ENCODE results near the gene BRCA2.

BRCA2 gene, protein sequence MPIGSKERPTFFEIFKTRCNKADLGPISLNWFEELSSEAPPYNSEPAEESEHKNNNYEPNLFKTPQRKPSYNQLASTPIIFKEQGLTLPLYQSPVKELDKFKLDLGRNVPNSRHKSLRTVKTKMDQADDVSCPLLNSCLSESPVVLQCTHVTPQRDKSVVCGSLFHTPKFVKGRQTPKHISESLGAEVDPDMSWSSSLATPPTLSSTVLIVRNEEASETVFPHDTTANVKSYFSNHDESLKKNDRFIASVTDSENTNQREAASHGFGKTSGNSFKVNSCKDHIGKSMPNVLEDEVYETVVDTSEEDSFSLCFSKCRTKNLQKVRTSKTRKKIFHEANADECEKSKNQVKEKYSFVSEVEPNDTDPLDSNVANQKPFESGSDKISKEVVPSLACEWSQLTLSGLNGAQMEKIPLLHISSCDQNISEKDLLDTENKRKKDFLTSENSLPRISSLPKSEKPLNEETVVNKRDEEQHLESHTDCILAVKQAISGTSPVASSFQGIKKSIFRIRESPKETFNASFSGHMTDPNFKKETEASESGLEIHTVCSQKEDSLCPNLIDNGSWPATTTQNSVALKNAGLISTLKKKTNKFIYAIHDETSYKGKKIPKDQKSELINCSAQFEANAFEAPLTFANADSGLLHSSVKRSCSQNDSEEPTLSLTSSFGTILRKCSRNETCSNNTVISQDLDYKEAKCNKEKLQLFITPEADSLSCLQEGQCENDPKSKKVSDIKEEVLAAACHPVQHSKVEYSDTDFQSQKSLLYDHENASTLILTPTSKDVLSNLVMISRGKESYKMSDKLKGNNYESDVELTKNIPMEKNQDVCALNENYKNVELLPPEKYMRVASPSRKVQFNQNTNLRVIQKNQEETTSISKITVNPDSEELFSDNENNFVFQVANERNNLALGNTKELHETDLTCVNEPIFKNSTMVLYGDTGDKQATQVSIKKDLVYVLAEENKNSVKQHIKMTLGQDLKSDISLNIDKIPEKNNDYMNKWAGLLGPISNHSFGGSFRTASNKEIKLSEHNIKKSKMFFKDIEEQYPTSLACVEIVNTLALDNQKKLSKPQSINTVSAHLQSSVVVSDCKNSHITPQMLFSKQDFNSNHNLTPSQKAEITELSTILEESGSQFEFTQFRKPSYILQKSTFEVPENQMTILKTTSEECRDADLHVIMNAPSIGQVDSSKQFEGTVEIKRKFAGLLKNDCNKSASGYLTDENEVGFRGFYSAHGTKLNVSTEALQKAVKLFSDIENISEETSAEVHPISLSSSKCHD (N-terminal part only)

DNA sequence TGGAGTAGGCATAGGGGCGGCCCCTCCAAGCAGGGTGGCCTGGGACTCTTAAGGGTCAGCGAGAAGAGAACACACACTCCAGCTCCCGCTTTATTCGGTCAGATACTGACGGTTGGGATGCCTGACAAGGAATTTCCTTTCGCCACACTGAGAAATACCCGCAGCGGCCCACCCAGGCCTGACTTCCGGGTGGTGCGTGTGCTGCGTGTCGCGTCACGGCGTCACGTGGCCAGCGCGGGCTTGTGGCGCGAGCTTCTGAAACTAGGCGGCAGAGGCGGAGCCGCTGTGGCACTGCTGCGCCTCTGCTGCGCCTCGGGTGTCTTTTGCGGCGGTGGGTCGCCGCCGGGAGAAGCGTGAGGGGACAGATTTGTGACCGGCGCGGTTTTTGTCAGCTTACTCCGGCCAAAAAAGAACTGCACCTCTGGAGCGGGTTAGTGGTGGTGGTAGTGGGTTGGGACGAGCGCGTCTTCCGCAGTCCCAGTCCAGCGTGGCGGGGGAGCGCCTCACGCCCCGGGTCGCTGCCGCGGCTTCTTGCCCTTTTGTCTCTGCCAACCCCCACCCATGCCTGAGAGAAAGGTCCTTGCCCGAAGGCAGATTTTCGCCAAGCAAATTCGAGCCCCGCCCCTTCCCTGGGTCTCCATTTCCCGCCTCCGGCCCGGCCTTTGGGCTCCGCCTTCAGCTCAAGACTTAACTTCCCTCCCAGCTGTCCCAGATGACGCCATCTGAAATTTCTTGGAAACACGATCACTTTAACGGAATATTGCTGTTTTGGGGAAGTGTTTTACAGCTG, at the start of gene BRCA2, which contains the start of gene ZAR1L:
Gene BRCA2 (plus strand): TSS at position 271 of the 790 bp plus-strand sequence. CDS start 953 bp downstream, outside the sequence.
Gene ZAR1L (minus strand): TSS at position 126 of the 790 bp plus-strand sequence. CDS start 3,438 bp downstream, outside the sequence.
- DNase-seq (ENCODE audit: low spot score in 2 of 2) (peak; percentile 78), ATAC-seq (replicated peaks; ENCODE audit: extremely low read depth, poor library complexity, severe bottlenecking) (peak; percentile 96)
- Mint-ChIP-seq H3K4me3 (peak within 1 kb of the TSS; percentile 91), H3K4me1 (peaks cover 10% of the 10 kb centered on the region), H3K27me3 (no peaks in the 10 kb centered on the region), H3K9me3 (no peaks in the 10 kb centered on the region), H3K36me3 (ENCODE audit: insufficient read depth) (peaks cover 18% of the 10 kb centered on the region), H3K27ac (ENCODE audit: low read depth) (peak within 1 kb of the TSS; percentile 98)

DNA sequence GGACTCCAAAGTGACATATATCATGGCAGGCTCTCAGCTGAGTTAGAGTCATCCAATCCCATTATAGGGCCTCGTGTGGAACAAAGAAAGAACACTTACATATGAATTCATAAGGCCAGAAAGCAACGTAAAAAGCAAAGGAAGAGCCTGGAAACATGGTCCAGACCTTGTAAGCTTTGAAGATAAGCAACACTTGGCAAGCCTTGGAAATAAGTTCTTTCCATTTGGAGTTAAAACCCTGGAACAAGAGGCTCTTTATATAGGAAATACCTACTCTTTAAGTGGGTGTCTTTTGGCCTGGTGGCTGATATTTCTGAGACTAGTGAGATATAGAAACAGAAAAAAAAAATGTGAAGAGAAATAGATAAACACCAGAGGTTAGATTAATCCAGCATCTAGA, 49.6 kb upstream of the BRCA2 start:
- H3K27me3 Mint-ChIP-seq: no peaks in the 10 kb centered on the region
- H3K4me3 Mint-ChIP-seq: no peak overlapping the region
- no peak overlapping the region for H3K27ac Mint-ChIP-seq (ENCODE audit: low read depth)
- no peak for DNase-seq (ENCODE audit: low spot score in 2 of 2)
- no peaks in the 10 kb centered on the region for H3K9me3 Mint-ChIP-seq
- ATAC-seq (replicated peaks; ENCODE audit: extremely low read depth, poor library complexity, severe bottlenecking): no peak
- no peaks in the 10 kb centered on the region for H3K36me3 Mint-ChIP-seq (ENCODE audit: insufficient read depth)
- H3K4me1 Mint-ChIP-seq: no peaks in the 10 kb centered on the region

DNA sequence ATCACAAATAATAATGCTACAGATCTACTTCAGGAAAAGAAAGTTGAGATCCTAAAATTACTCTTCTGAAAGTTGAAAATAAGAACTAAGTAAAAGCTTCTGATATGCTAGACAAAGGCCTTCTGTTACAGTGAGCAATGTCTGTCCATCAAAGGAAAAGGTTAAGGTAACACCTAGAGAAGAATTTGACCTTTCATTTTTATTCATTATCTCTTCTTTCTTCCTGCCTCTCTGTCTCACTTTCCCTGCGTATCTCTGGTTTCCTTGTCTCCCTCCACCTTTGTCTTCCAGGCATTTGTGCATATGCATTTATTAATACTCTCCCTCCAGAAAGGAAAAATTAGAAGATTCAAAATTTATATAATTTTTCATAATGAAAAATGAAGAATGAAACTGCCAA, 49.2 kb upstream of the BRCA2 start:
- no peaks in the 10 kb centered on the region for H3K27me3 Mint-ChIP-seq
- H3K36me3 Mint-ChIP-seq (ENCODE audit: insufficient read depth): no peaks in the 10 kb centered on the region
- DNase-seq (ENCODE audit: low spot score in 2 of 2) (no peak), ATAC-seq (replicated peaks; ENCODE audit: extremely low read depth, poor library complexity, severe bottlenecking) (no peak)
- no peak overlapping the region for H3K4me3 Mint-ChIP-seq
- no peak overlapping the region for H3K27ac Mint-ChIP-seq (ENCODE audit: low read depth)
- no peaks in the 10 kb centered on the region for H3K4me1 Mint-ChIP-seq
- H3K9me3 Mint-ChIP-seq: no peaks in the 10 kb centered on the region

DNA sequence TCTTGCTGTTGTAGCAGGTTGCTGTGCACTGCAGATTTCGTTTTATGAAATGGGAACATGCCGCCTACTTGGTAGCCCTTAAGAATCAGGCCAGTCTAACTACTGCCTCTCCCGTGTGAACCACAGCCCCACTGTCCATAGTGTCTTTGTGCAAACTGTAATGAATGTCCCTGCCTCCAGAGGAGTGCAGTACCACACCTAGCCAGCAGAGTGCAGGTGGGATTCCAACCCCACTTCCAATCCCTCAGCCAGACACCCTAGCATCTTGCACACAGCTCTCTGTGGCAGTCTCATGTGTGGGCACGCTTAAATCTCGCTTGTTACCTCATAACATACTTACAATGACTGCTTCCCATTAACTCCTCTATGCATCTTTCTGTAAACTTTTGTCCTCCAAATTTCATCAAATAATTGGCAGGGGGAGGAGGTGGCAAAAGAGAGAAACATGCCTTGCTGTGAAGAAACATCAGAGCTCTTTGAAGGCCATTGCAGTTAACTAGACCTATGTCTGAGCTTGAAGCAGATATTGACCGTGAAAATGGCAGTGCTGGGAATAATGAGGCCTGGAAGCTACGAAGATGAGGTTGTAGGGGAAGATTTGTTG, 47.4 kb upstream of the BRCA2 start:
- DNase-seq (ENCODE audit: low spot score in 2 of 2): peak in 1 of 2 donors; percentile 15
- Mint-ChIP-seq H3K4me1 (no peaks in the 10 kb centered on the region), H3K9me3 (no peaks in the 10 kb centered on the region), H3K27me3 (no peaks in the 10 kb centered on the region), H3K36me3 (ENCODE audit: insufficient read depth) (no peaks in the 10 kb centered on the region), H3K27ac (ENCODE audit: low read depth) (no peak overlapping the region), H3K4me3 (no peak overlapping the region)
- ATAC-seq (replicated peaks; ENCODE audit: extremely low read depth, poor library complexity, severe bottlenecking): no peak

DNA sequence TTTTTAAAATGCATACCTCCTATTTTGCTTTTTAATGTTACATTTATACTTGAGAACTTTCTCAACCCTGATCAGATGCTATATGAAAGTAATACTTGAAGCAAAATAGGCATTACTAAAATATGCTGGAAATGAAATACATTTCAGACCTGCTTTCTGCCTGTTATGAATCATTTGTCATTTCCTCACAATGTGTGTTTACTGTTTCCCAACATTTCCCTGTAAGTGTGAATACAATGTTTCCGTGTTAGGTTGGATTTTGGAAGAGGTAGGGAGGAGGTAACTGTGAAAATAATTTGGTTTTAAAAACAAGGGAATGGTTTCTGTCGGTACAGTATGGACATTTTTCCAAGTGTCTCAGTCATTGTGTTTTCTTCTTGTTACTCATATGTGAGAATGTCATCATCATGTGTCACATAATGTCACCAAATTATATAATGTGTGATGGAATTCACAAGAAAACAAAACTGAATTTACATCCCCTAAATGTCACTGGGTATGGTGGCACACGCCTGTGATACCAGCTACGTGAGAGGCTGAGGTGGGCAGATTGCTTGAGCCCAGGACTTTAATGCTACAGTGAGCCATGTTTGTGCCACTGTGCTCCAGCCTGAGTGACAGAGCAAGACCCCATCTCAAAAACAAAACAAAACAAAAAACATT, 43.2 kb upstream of the BRCA2 start:
- H3K27me3 Mint-ChIP-seq: no peaks in the 10 kb centered on the region
- H3K4me3 Mint-ChIP-seq: no peak overlapping the region
- no peak overlapping the region for H3K27ac Mint-ChIP-seq (ENCODE audit: low read depth)
- H3K9me3 Mint-ChIP-seq: no peaks in the 10 kb centered on the region
- no peak for ATAC-seq (replicated peaks; ENCODE audit: extremely low read depth, poor library complexity, severe bottlenecking)
- no peak for DNase-seq (ENCODE audit: low spot score in 2 of 2)
- no peaks in the 10 kb centered on the region for H3K36me3 Mint-ChIP-seq (ENCODE audit: insufficient read depth)
- no peaks in the 10 kb centered on the region for H3K4me1 Mint-ChIP-seq

DNA sequence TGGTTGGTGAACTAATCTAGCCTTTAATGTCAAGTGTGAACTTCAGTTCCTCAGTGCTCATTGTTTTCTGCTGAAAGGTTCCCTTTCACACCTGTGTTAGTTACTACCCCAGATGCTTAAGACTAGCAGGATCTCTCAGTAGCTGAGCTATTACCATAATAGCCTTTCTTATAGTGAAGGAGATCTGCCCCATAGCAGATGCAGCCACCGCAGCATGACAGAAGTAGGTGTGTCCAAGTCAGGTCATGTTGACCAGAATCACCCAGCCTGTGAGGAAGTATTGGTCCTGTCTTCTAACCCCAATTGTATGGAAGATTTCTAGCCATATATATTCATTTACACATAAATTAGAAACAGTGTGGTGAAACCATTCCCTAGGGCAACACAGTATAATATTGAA, 37.5 kb upstream of the BRCA2 start:
- no peaks in the 10 kb centered on the region for H3K9me3 Mint-ChIP-seq
- no peak for ATAC-seq (replicated peaks; ENCODE audit: extremely low read depth, poor library complexity, severe bottlenecking)
- no peak overlapping the region for H3K27ac Mint-ChIP-seq (ENCODE audit: low read depth)
- no peaks in the 10 kb centered on the region for H3K36me3 Mint-ChIP-seq (ENCODE audit: insufficient read depth)
- no peaks in the 10 kb centered on the region for H3K4me1 Mint-ChIP-seq
- H3K4me3 Mint-ChIP-seq: no peak overlapping the region
- no peak for DNase-seq (ENCODE audit: low spot score in 2 of 2)
- H3K27me3 Mint-ChIP-seq: no peaks in the 10 kb centered on the region

DNA sequence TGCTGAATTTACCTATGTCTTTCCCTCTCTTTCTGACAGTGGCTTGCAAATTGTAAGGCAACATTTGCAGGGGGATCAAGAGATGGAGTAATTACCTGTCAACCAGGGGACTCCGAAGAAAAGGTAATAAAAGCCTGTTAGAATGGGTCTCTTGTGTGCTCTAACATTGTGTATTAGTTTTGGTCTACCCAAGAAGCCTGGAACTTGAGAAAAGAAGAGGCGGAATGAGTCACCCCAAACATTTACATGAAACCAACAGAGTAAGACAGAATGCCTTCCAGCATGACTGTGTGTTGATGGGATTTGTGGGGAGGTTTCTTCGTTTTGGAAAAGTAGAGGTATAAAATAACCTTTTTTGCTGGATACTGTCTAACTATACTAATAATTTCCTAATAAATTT, 36.9 kb upstream of the BRCA2 start:
- Mint-ChIP-seq H3K27me3 (no peaks in the 10 kb centered on the region), H3K9me3 (no peaks in the 10 kb centered on the region), H3K27ac (ENCODE audit: low read depth) (no peak overlapping the region), H3K4me3 (no peak overlapping the region), H3K36me3 (ENCODE audit: insufficient read depth) (no peaks in the 10 kb centered on the region), H3K4me1 (no peaks in the 10 kb centered on the region)
- DNase-seq (ENCODE audit: low spot score in 2 of 2) (no peak), ATAC-seq (replicated peaks; ENCODE audit: extremely low read depth, poor library complexity, severe bottlenecking) (no peak)

DNA sequence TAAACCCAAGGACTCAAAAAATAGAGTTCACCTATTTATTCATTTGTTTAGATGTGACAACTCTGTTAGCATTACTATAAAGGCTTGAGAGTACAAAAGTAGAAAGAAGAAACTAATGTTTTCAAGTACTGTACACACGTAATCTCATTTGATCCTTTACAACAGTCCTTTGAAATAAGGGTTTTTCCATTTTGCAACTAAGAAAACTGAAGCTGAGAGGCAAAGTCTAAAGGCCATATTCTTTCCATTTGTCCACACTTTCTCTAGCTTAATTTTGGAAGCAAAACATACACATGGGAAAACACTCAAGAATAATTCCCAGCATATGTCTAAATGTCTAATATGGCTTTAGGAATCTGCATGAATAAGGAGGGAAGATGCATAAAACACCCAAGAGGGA, 34.2 kb upstream of the BRCA2 start:
- Mint-ChIP-seq H3K4me3 (no peak overlapping the region), H3K36me3 (ENCODE audit: insufficient read depth) (no peaks in the 10 kb centered on the region), H3K27me3 (peaks cover 8% of the 10 kb centered on the region), H3K27ac (ENCODE audit: low read depth) (no peak overlapping the region), H3K9me3 (no peaks in the 10 kb centered on the region), H3K4me1 (no peaks in the 10 kb centered on the region)
- no peak for DNase-seq (ENCODE audit: low spot score in 2 of 2)
- no peak for ATAC-seq (replicated peaks; ENCODE audit: extremely low read depth, poor library complexity, severe bottlenecking)

DNA sequence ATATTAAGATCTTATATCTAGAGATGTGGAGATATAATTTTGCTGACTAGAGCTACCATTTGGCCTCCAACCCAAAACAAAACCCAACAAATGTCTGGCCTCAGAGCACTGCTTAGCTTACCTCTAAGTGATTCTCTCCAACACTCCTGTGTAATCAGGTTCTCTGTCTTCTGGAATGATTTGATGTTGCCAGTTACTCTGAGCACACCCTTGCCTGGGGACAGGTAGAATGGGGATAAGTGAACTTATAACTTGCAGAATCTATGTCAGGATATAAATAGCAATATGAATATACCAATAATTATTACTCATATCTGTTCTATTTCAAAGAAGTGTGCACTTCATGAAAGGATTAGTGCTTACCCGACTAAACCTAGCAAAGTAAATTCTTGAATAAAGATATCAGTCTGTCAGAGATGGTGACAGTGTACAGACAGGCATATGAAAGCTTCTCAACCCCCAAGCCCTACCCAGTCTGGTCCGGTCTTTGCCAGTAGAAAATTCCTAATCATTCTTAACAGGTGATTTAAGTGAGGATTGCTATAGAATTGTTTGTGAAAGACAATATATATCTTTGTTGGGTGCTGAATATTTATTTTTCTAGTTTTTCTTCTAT, 33.1 kb upstream of the BRCA2 start:
- Mint-ChIP-seq H3K4me1 (no peaks in the 10 kb centered on the region), H3K9me3 (no peaks in the 10 kb centered on the region), H3K27ac (ENCODE audit: low read depth) (no peak overlapping the region), H3K36me3 (ENCODE audit: insufficient read depth) (peaks cover 2% of the 10 kb centered on the region), H3K4me3 (no peak overlapping the region), H3K27me3 (peaks cover 8% of the 10 kb centered on the region)
- no peak for DNase-seq (ENCODE audit: low spot score in 2 of 2)
- no peak for ATAC-seq (replicated peaks; ENCODE audit: extremely low read depth, poor library complexity, severe bottlenecking)

DNA sequence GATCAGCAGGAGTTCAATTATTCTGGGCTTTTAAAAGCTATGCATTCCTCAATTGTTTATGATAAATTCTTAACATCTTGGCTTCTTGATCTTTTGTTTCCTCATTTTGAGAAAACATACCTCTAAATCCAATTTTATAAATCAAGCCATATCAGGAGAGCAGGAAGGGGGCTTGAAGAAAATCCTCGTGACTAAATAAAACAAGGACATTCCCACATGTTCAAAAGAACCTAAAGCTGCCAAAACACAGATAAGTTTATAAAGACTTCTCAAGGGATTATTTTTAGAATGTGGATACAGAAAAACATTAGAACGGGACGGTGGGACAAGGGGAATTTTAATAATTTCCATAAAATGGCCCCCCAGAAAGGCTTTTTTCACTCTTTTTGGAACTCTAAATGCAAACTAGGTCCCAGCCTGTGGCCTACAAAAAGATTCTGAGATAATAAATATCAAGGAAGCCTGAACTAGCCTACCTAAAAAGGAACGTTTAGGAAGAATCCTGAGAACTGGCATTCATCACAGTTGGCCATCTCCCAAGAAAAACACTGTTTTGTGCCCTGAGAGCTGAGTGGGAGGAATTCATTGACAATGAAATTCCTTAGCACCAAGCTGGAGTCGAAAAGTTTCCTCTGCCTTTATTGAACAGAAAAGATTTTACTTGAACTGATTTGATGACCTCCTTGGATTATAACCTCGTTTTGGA, 30.2 kb upstream of the BRCA2 start:
- no peaks in the 10 kb centered on the region for H3K9me3 Mint-ChIP-seq
- DNase-seq (ENCODE audit: low spot score in 2 of 2) (no peak), ATAC-seq (replicated peaks; ENCODE audit: extremely low read depth, poor library complexity, severe bottlenecking) (no peak)
- H3K4me3 Mint-ChIP-seq: no peak overlapping the region
- H3K4me1 Mint-ChIP-seq: no peaks in the 10 kb centered on the region
- peaks cover 8% of the 10 kb centered on the region for H3K27me3 Mint-ChIP-seq
- H3K27ac Mint-ChIP-seq (ENCODE audit: low read depth): no peak overlapping the region
- peaks cover 2% of the 10 kb centered on the region for H3K36me3 Mint-ChIP-seq (ENCODE audit: insufficient read depth)
